SK-N-SH (cell line): Measurements from ENCODE around the gene ABHD2. TPM values are rescaled to one million over a fixed set of nuclear protein-coding genes. Genes with fewer than 3 reads are reported as not detected.

Source experiments
- CTCF ChIA-PET: fragments of 300-600, 350-600 bp; formaldehyde crosslinking; extraction: SDS; loops from one replicate; lab custom pipeline; 2021; lab: Yijun Ruan, JAX
- POLR2A ChIA-PET: fragments of 350-600 bp; sonication (Branson Sonifier 250); formaldehyde crosslinking; extraction: SDS; loops from one replicate; lab custom pipeline; 2020; ENCODE audit warnings: antibody characterized with exemption, inconsistent platforms; lab: Yijun Ruan, JAX
- DNase-seq: peaks from one replicate; pipeline ENCODE4 v3.0.0; 2012
- H2AFZ ChIP-seq: fragments of 200-600 bp; sonication (generic); 2 replicates; pipeline ENCODE4 v1.8.1; 2016; ENCODE audit warnings: antibody characterized with exemption, mild to moderate bottlenecking, low read depth
- H3F3A ChIP-seq: fragments of 200-600 bp; sonication (generic); replicated peaks from 2 replicates; pipeline ENCODE3; 2016; ENCODE audit warnings: antibody characterized with exemption, mild to moderate bottlenecking; ENCODE audit not compliant: insufficient read depth
- H3K27ac ChIP-seq, 2 experiments: fragments of 200-500 bp in 1 of 2; fragments of 200-600 bp in 1 of 2; sonication (Bioruptor generic) in 1 of 2; sonication (generic), shearing (Covaris generic) in 1 of 2; 2 replicates each; pipeline versions ENCODE4 v1.5.1 to v1.6.1; 2014 to 2016; ENCODE audit warnings: low read depth in 2 of 2, inconsistent platforms in 1 of 2, low read length in 1 of 2, mild to moderate bottlenecking in 1 of 2, mixed read lengths in 1 of 2
- H3K27me3 ChIP-seq: fragments of 200-600 bp; sonication (generic), shearing (Covaris generic); 2 replicates; pipeline ENCODE4 v1.6.1; 2016; ENCODE audit warnings: mixed run types; ENCODE audit not compliant: insufficient read depth
- H3K36me3 ChIP-seq, 2 experiments: fragments of 200-500 bp in 1 of 2; fragments of 200-600 bp in 1 of 2; sonication (Bioruptor generic) in 1 of 2; sonication (generic) in 1 of 2; replicated peaks in 1 of 2; 2 replicates each; pipeline versions ENCODE3 to v1.5.1; 2014 to 2016; ENCODE audit warnings: low read length in 1 of 2, mild to moderate bottlenecking in 1 of 2; ENCODE audit not compliant: insufficient read depth in 2 of 2, control insufficient read depth in 1 of 2
- H3K4me1 ChIP-seq, 2 experiments: fragments of 200-500 bp in 1 of 2; fragments of 200-600 bp in 1 of 2; sonication (Bioruptor generic) in 1 of 2; sonication (generic), shearing (Covaris generic) in 1 of 2; 2 replicates each; pipeline versions ENCODE4 v1.5.1 to v1.6.1; 2014 to 2016; ENCODE audit warnings: low read depth in 1 of 2, low read length in 1 of 2, mixed run types in 1 of 2; ENCODE audit not compliant: insufficient read depth in 2 of 2, control insufficient read depth in 1 of 2
- H3K4me2 ChIP-seq: fragments of 200-600 bp; sonication (generic), shearing (Covaris generic); 2 replicates; pipeline ENCODE4 v1.6.1; 2017; ENCODE audit warnings: mixed run types
- H3K4me3 ChIP-seq, 2 experiments: fragments of 200-500 bp in 1 of 2; fragments of 200-600 bp in 1 of 2; sonication (Bioruptor generic) in 1 of 2; sonication (generic), shearing (Covaris generic) in 1 of 2; 2 replicates each; pipeline versions ENCODE4 v1.5.1 to v1.8.1; 2014 to 2016; ENCODE audit warnings: low read depth in 2 of 2, inconsistent platforms in 1 of 2, low read length in 1 of 2, mild to moderate bottlenecking in 1 of 2, mixed read lengths in 1 of 2, moderate library complexity in 1 of 2
- H3K79me2 ChIP-seq: fragments of 200-600 bp; sonication (generic); 2 replicates; pipeline ENCODE4 v1.8.1; 2017; ENCODE audit warnings: mild to moderate bottlenecking; ENCODE audit not compliant: insufficient read depth
- H3K9ac ChIP-seq: fragments of 200-600 bp; sonication (generic); 2 replicates; pipeline ENCODE4 v1.6.1; 2017; ENCODE audit warnings: mixed run types
- H3K9me2 ChIP-seq: fragments of 200-600 bp; sonication (generic); 2 replicates; pipeline ENCODE4 v1.6.1; 2017; ENCODE audit warnings: mixed run types
- H3K9me3 ChIP-seq: fragments of 200-600 bp; sonication (generic); 2 replicates; pipeline ENCODE4 v1.6.1; 2017; ENCODE audit warnings: mixed run types, mild to moderate bottlenecking, moderate library complexity
- H4K20me1 ChIP-seq: fragments of 200-600 bp; sonication (generic); 2 replicates; pipeline ENCODE4 v1.6.1; 2017; ENCODE audit warnings: mild to moderate bottlenecking, mixed run types; ENCODE audit not compliant: insufficient read depth
- CHD2 ChIP-seq: fragments of 150-350 bp; IDR thresholded peaks from 2 replicates; pipeline ENCODE4 v1.6.1; 2018; ENCODE audit warnings: low read length; ENCODE audit not compliant: partially characterized antibody
- ELF1 ChIP-seq: IDR thresholded peaks from 2 replicates; pipeline ENCODE4 v1.4.0; 2012
- EP300 ChIP-seq, 2 experiments: IDR thresholded peaks; 2 replicates each; pipeline versions ENCODE4 v1.4.0 to v1.6.1; 2012; ENCODE audit warnings: borderline replicate concordance in 1 of 2, low read depth in 1 of 2, low read length in 1 of 2
- FOXJ3 ChIP-seq: sonication (generic); formaldehyde crosslinking; IDR thresholded peaks from 2 replicates; pipeline ENCODE4 v1.5.1; 2020; ENCODE audit warnings: mild to moderate bottlenecking, missing genetic modification reagents
- JUND ChIP-seq: IDR thresholded peaks from 2 replicates; pipeline ENCODE4 v1.4.0; 2012
- MEF2A ChIP-seq: IDR thresholded peaks from 2 replicates; pipeline ENCODE4 v1.4.0; 2012; ENCODE audit warnings: low read depth, borderline replicate concordance
- MXI1 ChIP-seq: IDR thresholded peaks from 2 replicates; pipeline ENCODE4 v1.6.1; 2012; ENCODE audit warnings: mild to moderate bottlenecking, low read depth, low read length, improper control_type of control experiment
- NFIC ChIP-seq: IDR thresholded peaks from 2 replicates; pipeline ENCODE4 v1.4.0; 2012; ENCODE audit warnings: borderline replicate concordance
- NRF1 ChIP-seq: IDR thresholded peaks from 2 replicates; pipeline ENCODE4 v1.6.1; 2012; ENCODE audit warnings: low read depth, mild to moderate bottlenecking, low read length
- RFX5 ChIP-seq: IDR thresholded peaks from 2 replicates; pipeline ENCODE4 v1.6.1; 2012; ENCODE audit warnings: mild to moderate bottlenecking, improper control_type of control experiment, low read length
- RXRA ChIP-seq: IDR thresholded peaks from 2 replicates; pipeline ENCODE4 v1.4.0; 2012; ENCODE audit warnings: low read depth, mild to moderate bottlenecking, borderline replicate concordance
- SIN3A ChIP-seq: IDR thresholded peaks from 2 replicates; pipeline ENCODE4 v1.6.1; 2012; ENCODE audit warnings: low read depth, mild to moderate bottlenecking, low read length, moderate library complexity, borderline replicate concordance
- SMC3 ChIP-seq: IDR thresholded peaks from 2 replicates; pipeline ENCODE4 v1.6.1; 2012; ENCODE audit warnings: low read depth, low read length, improper control_type of control experiment
- TCF12 ChIP-seq: IDR thresholded peaks from 2 replicates; pipeline ENCODE4 v1.4.0; 2012
- YY1 ChIP-seq: IDR thresholded peaks from 2 replicates; pipeline ENCODE4 v1.4.0; 2012; ENCODE audit warnings: low read depth, mild to moderate bottlenecking
- WGBS: methylation state at CpG from one replicate; pipeline ENCODE4 v1.1.6; 2017; ENCODE audit warnings: low lambda C conversion rate; 5-methylcytosine and 5-hydroxymethylcytosine counted together
- polyA plus RNA-seq, 3 experiments: library from polyadenylated mRNA; depleted of rRNA; stranded (reverse); fragments of >200 nt; gene quantifications; 2 replicates each; pipeline ENCODE4 v1.2.3, GENCODE V29; 2012
- TF ChIP-seq, protein P1 (sequence below): fragments of 150-350 bp; IDR thresholded peaks from 2 replicates; pipeline ENCODE4 v1.6.1; 2016; ENCODE audit warnings: mild to moderate bottlenecking, low read depth, low read length
- TF ChIP-seq, protein P2 (sequence below): IDR thresholded peaks from 2 replicates; pipeline ENCODE4 v1.4.0; 2012; ENCODE audit warnings: low read depth, borderline replicate concordance
- TF ChIP-seq, protein P3 (sequence below): fragments of 150-350 bp; IDR thresholded peaks from 2 replicates; pipeline ENCODE4 v1.6.1; 2017; ENCODE audit warnings: antibody characterized with exemption, low read length, low read depth, borderline replicate concordance
- TF ChIP-seq, protein P4 (sequence below): IDR thresholded peaks from 2 replicates; pipeline ENCODE4; 2012

Gene ABHD2
- polyA plus RNA-seq, 1 of the 3 experiments (the other 2 are of a cell fraction): 19.2 TPM

DNA sequence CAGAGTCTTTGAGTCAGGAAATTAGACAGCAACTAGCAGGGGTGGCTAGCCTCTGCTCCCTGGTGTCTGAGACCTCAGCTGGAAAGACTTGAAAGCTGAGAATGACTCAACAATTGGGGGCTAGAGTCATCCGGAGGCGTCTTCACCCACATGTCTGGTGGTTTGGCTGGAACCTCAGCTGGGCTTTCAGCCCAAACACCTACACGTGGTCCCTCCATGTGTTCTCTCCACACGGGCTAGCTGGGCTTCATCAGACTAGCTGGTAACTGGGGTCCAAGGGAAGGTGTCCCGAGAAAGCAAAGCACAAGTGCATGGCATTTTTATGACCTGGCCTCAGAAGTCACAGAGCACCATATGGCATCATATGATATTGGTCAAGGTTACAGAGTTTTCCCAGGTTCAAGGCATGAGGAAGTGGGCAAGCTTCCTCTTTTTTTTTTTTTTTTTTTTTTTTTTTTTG is 19.9 kb upstream of the ABHD2 start:
- no peak for DNase-seq
- peak; percentile 11; the same call in 1 of the 2 replicates for TF ChIP-seq TCF12
- TF ChIP-seq, protein P1, sequence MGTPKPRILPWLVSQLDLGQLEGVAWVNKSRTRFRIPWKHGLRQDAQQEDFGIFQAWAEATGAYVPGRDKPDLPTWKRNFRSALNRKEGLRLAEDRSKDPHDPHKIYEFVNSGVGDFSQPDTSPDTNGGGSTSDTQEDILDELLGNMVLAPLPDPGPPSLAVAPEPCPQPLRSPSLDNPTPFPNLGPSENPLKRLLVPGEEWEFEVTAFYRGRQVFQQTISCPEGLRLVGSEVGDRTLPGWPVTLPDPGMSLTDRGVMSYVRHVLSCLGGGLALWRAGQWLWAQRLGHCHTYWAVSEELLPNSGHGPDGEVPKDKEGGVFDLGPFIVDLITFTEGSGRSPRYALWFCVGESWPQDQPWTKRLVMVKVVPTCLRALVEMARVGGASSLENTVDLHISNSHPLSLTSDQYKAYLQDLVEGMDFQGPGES: no peak
- TF ChIP-seq NFIC: 0 out of 2 replicates have a peak, but pooled peaks have one; percentile 29
- TF ChIP-seq, all 33 proteins: peak for 2
- Histone ChIP-seq H3K4me2 (no peak overlapping the region), H3K4me1 (no peaks in the 10 kb centered on the region), H3F3A (no peaks in the 10 kb centered on the region), H3K9me3 (0 out of 2 replicates have a peak, but pooled peaks cover 6% of the 10 kb centered on the region), H2AFZ (no peak overlapping the region), H3K27me3 (no peaks in the 10 kb centered on the region), H3K27ac (no peak overlapping the region), H3K4me3 (no peak overlapping the region), H4K20me1 (no peaks in the 10 kb centered on the region), H3K9me2 (no peaks in the 10 kb centered on the region), H3K79me2 (no peaks in the 10 kb centered on the region), H3K9ac (no peak overlapping the region), H3K36me3 (no peaks in the 10 kb centered on the region)
- WGBS: 18% methylated on average over 2 of the region's 5 CpGs
- POLR2A ChIA-PET: interaction anchor here (1.1 kb wide), 1 partner anchor 19 kb away, joined by 3 read pairs; the partner anchor contains the start of gene ABHD2
- CTCF ChIA-PET: interaction anchor here (3.9 kb wide), 1 partner anchor 10 kb away, joined by 21 read pairs; no protein-coding TSS in a partner anchor

DNA sequence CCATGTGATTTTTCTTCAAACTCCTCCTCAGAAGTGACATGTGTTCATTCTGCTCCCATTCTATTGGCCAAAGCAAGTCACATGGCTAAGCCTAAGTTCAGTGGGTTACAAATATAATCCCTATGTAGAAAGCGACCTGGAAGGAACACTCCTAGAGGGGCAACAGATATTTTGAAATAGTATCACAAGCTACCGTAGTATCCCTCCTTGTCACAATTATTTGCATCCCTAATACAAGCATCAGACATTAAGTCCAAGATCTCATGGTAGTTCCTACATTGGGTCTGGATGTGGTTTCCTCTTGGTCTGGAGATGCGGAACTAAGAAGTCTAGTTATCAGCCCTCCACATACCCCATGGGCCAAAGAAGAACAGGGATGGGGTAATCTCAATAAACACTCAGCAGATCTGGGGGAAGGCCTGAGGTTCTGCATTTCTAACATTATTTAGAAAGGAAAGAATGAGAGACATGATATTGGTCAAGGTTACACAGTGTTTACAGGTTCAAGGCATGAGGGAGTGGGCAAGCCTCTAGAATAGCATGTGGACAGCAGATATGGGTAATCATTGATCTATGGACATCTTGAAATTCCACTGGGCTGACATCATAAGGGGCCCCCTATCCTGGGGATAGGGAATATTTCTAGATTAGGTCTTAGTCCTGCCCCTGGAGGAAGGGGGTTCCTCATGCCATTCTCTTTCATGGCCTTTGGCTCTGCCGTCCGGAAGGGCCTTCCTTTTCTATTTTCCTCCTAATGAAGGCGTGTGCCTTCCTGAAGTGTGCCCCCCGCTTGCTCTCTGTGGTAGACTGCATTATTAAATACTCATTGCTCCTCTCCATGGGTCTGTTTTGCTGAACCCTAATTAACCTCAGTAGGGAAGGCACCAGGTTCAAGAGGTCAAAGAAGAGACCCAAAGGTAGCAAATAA is 17.8 kb upstream of the ABHD2 start:
- Histone ChIP-seq H3K4me1 (no peaks in the 10 kb centered on the region), H3F3A (no peaks in the 10 kb centered on the region), H3K4me2 (no peak overlapping the region), H3K27me3 (no peaks in the 10 kb centered on the region), H3K4me3 (no peak overlapping the region), H3K9me2 (no peaks in the 10 kb centered on the region), H2AFZ (no peak overlapping the region), H3K79me2 (no peaks in the 10 kb centered on the region), H4K20me1 (no peaks in the 10 kb centered on the region), H3K27ac (no peak overlapping the region), H3K9ac (no peak overlapping the region), H3K9me3 (0 out of 2 replicates have a peak, but pooled peaks cover 6% of the 10 kb centered on the region), H3K36me3 (no peaks in the 10 kb centered on the region)
- no peak for DNase-seq
- TF ChIP-seq SMC3: no peak
- TF ChIP-seq SIN3A: no peak
- TF ChIP-seq MXI1: no peak
- TF ChIP-seq RXRA: no peak
- TF ChIP-seq, protein P2, sequence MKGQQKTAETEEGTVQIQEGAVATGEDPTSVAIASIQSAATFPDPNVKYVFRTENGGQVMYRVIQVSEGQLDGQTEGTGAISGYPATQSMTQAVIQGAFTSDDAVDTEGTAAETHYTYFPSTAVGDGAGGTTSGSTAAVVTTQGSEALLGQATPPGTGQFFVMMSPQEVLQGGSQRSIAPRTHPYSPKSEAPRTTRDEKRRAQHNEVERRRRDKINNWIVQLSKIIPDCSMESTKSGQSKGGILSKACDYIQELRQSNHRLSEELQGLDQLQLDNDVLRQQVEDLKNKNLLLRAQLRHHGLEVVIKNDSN: no peak
- TF ChIP-seq NRF1: no peak
- TF ChIP-seq YY1: no peak
- no peak for TF ChIP-seq JUND
- TF ChIP-seq MEF2A: no peak
- no peak for TF ChIP-seq NFIC
- no peak for TF ChIP-seq CHD2
- no peak for TF ChIP-seq EP300 (IDR thresholded peaks at IDR 0.05; ENCODE audit: borderline replicate concordance in 1 of 2, low read depth in 1 of 2, low read length in 1 of 2)
- TF ChIP-seq, protein P3, sequence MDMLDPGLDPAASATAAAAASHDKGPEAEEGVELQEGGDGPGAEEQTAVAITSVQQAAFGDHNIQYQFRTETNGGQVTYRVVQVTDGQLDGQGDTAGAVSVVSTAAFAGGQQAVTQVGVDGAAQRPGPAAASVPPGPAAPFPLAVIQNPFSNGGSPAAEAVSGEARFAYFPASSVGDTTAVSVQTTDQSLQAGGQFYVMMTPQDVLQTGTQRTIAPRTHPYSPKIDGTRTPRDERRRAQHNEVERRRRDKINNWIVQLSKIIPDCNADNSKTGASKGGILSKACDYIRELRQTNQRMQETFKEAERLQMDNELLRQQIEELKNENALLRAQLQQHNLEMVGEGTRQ: no peak
- no peak for TF ChIP-seq FOXJ3 (CRISPR knock-in tag)
- no peak for TF ChIP-seq ELF1
- TF ChIP-seq, protein P4, sequence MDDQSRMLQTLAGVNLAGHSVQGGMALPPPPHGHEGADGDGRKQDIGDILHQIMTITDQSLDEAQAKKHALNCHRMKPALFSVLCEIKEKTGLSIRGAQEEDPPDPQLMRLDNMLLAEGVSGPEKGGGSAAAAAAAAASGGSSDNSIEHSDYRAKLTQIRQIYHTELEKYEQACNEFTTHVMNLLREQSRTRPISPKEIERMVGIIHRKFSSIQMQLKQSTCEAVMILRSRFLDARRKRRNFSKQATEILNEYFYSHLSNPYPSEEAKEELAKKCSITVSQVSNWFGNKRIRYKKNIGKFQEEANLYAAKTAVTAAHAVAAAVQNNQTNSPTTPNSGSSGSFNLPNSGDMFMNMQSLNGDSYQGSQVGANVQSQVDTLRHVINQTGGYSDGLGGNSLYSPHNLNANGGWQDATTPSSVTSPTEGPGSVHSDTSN: no peak
- TF ChIP-seq RFX5: no peak
- no peak for TF ChIP-seq TCF12
- POLR2A ChIA-PET: no interaction called here
- CTCF ChIA-PET: interaction anchor here (0.7 to 1.5 kb wide), 2 partner anchors 13 to 59 kb away, joined by 3 read pairs; no protein-coding TSS in a partner anchor
- WGBS: 96% methylated on average over 7 of the region's 7 CpGs
